Activated CD8-positive, alpha-beta memory T cell treated with anti-CD3 and anti-CD28 coated beads for 48 hours (primary cell): ENCODE data around the gene MBNL2.

Source experiments
- DNase-seq, 3 experiments: peaks; one replicate each; pipeline ENCODE4 v3.0.0-alpha.2; 2020; ENCODE audit warnings: low read depth in 2 of 3, low spot score in 2 of 3

MBNL2 gene

GRCh38 chr13:97233499-97233898 is 11.4 kb downstream of the MBNL2 start:
- no peak for DNase-seq

GRCh38 chr13:97234236-97234635 is 12.1 kb downstream of the MBNL2 start:
- DNase-seq = no peak

- DNase-seq = no peak
Observed at GRCh38 chr13:97234742-97235141, 12.6 kb downstream of the MBNL2 start.

- no peak for DNase-seq
Observed at GRCh38 chr13:97235549-97236231, 13.6 kb downstream of the MBNL2 start.

- no peak for DNase-seq
Observed at GRCh38 chr13:97237388-97237787, 15.3 kb downstream of the MBNL2 start.

GRCh38 chr13:97238432-97238831 is 16.3 kb downstream of the MBNL2 start:
- no peak for DNase-seq

- DNase-seq = no peak
Observed at GRCh38 chr13:97238883-97239282, 16.8 kb downstream of the MBNL2 start.

GRCh38 chr13:97239306-97239705 is 17.2 kb downstream of the MBNL2 start:
- no peak for DNase-seq

GRCh38 chr13:97239943-97240787 is 18.0 kb downstream of the MBNL2 start:
- DNase-seq = no peak

GRCh38 chr13:97240788-97241734 is 18.9 kb downstream of the MBNL2 start:
- no peak for DNase-seq

- no peak for DNase-seq
Observed at GRCh38 chr13:97241761-97242160, 19.6 kb downstream of the MBNL2 start.

GRCh38 chr13:97242755-97243497 is 20.8 kb downstream of the MBNL2 start:
- no peak for DNase-seq

- DNase-seq = no peak
Observed at GRCh38 chr13:97243915-97244781, 22.0 kb downstream of the MBNL2 start.

- DNase-seq = no peak
Observed at GRCh38 chr13:97245011-97245410, 22.9 kb downstream of the MBNL2 start.

GRCh38 chr13:97246596-97247158 is 24.5 kb downstream of the MBNL2 start:
- DNase-seq = no peak

- DNase-seq = no peak
Observed at GRCh38 chr13:97248243-97248642, 26.1 kb downstream of the MBNL2 start.

GRCh38 chr13:97249093-97249795 is 27.1 kb downstream of the MBNL2 start:
- DNase-seq = no peak

GRCh38 chr13:97249796-97250495 is 27.8 kb downstream of the MBNL2 start:
- DNase-seq = no peak
